ENCODE measurements around the gene PITPNM3. TPM values are rescaled to one million over a fixed set of nuclear protein-coding genes. Genes with fewer than 3 reads are reported as not detected.

PITPNM3 gene
- total and polyA plus RNA-seq, 5 donors from 2014 or later: 0.12 to 0.20 TPM; not detected in 3

DNA sequence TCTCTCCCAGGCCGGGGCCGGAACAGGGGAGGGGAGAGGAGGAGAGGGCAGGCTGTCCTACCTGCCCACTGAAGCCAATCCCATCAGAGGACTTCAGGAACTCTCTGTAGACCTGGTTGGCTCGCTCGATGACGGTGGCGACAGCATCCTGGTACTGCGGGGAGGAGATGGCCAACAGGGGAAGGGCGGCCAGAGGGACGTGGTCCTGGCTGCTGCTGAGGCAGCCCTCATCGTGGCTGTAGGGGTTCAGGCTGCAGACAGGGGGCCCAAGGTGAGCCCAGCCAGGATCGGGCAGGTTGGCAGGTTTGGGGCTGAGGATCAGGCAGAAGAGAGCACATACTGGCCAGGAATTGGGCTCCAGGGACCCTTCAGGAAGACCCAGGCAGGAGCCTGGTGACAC, 77.9 kb downstream of the PITPNM3 start:
- Histone ChIP-seq H3K36me3 (ENCODE audit: control insufficient read depth, insufficient read depth, low read length) (no peaks in the 10 kb centered on the region), H3K27me3 (ENCODE audit: control insufficient read depth, insufficient read depth, low read length) (no peaks in the 10 kb centered on the region), H3K4me3 (ENCODE audit: low read depth, low read length) (no peak overlapping the region), H3K4me1 (ENCODE audit: control insufficient read depth, insufficient read depth, low read length, poor library complexity, severe bottlenecking) (no peaks in the 10 kb centered on the region), H3K27ac (ENCODE audit: insufficient read depth, low read length, poor library complexity, severe bottlenecking) (no peak overlapping the region), H3K9me3 (ENCODE audit: control insufficient read depth in 2 of 2, low read length in 2 of 2) (no peaks in the 10 kb centered on the region)
- Mint-ChIP-seq H3K4me3 (no peak overlapping the region), H3K9me3 (no peaks in the 10 kb centered on the region), H3K4me1 (no peaks in the 10 kb centered on the region), H3K36me3 (no peaks in the 10 kb centered on the region), H3K27ac (peak overlapping the region in 1 of 3 donors; percentile 48), H3K27me3 (no peaks in the 10 kb centered on the region)
- ATAC-seq (ENCODE audit: low read depth in 2 of 2) (no peak), DNase-seq (no peak)

- Histone ChIP-seq H3K36me3 (ENCODE audit: control insufficient read depth, insufficient read depth, low read length) (no peaks in the 10 kb centered on the region), H3K9me3 (ENCODE audit: control insufficient read depth in 2 of 2, low read length in 2 of 2) (no peaks in the 10 kb centered on the region), H3K27me3 (ENCODE audit: control insufficient read depth, insufficient read depth, low read length) (no peaks in the 10 kb centered on the region), H3K27ac (ENCODE audit: insufficient read depth, low read length, poor library complexity, severe bottlenecking) (no peak overlapping the region), H3K4me1 (ENCODE audit: control insufficient read depth, insufficient read depth, low read length, poor library complexity, severe bottlenecking) (no peaks in the 10 kb centered on the region), H3K4me3 (ENCODE audit: low read depth, low read length) (no peak overlapping the region)
- H3K27me3 Mint-ChIP-seq: peaks cover 4% of the 10 kb centered on the region
- H3K4me3 Mint-ChIP-seq: no peak overlapping the region
- no peak overlapping the region for H3K27ac Mint-ChIP-seq
- no peaks in the 10 kb centered on the region for H3K9me3 Mint-ChIP-seq
- DNase-seq (no peak), ATAC-seq (ENCODE audit: low read depth in 2 of 2) (no peak)
- H3K36me3 Mint-ChIP-seq: no peaks in the 10 kb centered on the region
- H3K4me1 Mint-ChIP-seq: peaks cover 0 to 5% (median under 1%) of the 10 kb centered on the region in 4 donors
These were observed 78.4 kb downstream of the PITPNM3 start for GRCh38 chr17:6477831-6478383.

DNA sequence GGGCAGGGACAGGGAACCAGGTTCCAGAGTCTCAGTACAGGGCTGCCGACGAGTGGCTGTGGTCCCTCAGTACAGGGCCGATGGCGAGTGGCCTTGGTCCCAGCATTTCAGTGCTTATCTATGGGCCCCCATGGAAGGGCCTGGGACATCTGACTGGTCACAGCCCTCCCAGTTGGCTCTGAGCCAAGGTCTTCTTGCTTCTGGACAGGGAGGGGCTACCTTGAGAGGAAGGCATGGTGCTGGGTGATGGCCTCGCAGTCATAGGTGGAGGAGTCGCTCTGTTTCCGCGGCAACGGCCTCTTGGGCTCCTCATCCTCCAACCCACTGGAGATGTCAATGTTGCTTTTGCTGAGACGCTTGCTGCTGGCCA, 79.6 kb downstream of the PITPNM3 start:
- peaks cover 4% of the 10 kb centered on the region for H3K27me3 Mint-ChIP-seq
- ATAC-seq (ENCODE audit: low read depth in 2 of 2) (no peak), DNase-seq (no peak)
- H3K9me3 Mint-ChIP-seq: no peaks in the 10 kb centered on the region
- H3K4me1 ChIP-seq (ENCODE audit: control insufficient read depth, insufficient read depth, low read length, poor library complexity, severe bottlenecking): no peaks in the 10 kb centered on the region
- H3K9me3 ChIP-seq (ENCODE audit: control insufficient read depth in 2 of 2, low read length in 2 of 2): no peaks in the 10 kb centered on the region
- no peaks in the 10 kb centered on the region for H3K36me3 ChIP-seq (ENCODE audit: control insufficient read depth, insufficient read depth, low read length)
- H3K4me3 Mint-ChIP-seq: no peak overlapping the region
- no peaks in the 10 kb centered on the region for H3K36me3 Mint-ChIP-seq
- H3K4me1 Mint-ChIP-seq: peaks cover 0 to 5% (median under 1%) of the 10 kb centered on the region in 4 donors
- H3K27ac Mint-ChIP-seq: no peak overlapping the region
- no peak overlapping the region for H3K4me3 ChIP-seq (ENCODE audit: low read depth, low read length)
- H3K27me3 ChIP-seq (ENCODE audit: control insufficient read depth, insufficient read depth, low read length): no peaks in the 10 kb centered on the region
- H3K27ac ChIP-seq (ENCODE audit: insufficient read depth, low read length, poor library complexity, severe bottlenecking): no peak overlapping the region

GRCh38 chr17:6476076-6476809, 80.1 kb downstream of the PITPNM3 start:
- DNase-seq: no peak
- Mint-ChIP-seq H3K9me3 (no peaks in the 10 kb centered on the region), H3K27ac (no peak overlapping the region), H3K36me3 (no peaks in the 10 kb centered on the region), H3K4me3 (no peak overlapping the region), H3K27me3 (peaks cover 4% of the 10 kb centered on the region), H3K4me1 (peaks cover 0 to 5% (median under 1%) of the 10 kb centered on the region in 4 donors)
- ATAC-seq (ENCODE audit: low read depth in 2 of 2): no peak
- Histone ChIP-seq H3K36me3 (ENCODE audit: control insufficient read depth, insufficient read depth, low read length) (no peaks in the 10 kb centered on the region), H3K27ac (ENCODE audit: insufficient read depth, low read length, poor library complexity, severe bottlenecking) (no peak overlapping the region), H3K4me3 (ENCODE audit: low read depth, low read length) (no peak overlapping the region), H3K4me1 (ENCODE audit: control insufficient read depth, insufficient read depth, low read length, poor library complexity, severe bottlenecking) (no peaks in the 10 kb centered on the region), H3K9me3 (ENCODE audit: control insufficient read depth in 2 of 2, low read length in 2 of 2) (no peaks in the 10 kb centered on the region), H3K27me3 (ENCODE audit: control insufficient read depth, insufficient read depth, low read length) (no peaks in the 10 kb centered on the region)

DNA sequence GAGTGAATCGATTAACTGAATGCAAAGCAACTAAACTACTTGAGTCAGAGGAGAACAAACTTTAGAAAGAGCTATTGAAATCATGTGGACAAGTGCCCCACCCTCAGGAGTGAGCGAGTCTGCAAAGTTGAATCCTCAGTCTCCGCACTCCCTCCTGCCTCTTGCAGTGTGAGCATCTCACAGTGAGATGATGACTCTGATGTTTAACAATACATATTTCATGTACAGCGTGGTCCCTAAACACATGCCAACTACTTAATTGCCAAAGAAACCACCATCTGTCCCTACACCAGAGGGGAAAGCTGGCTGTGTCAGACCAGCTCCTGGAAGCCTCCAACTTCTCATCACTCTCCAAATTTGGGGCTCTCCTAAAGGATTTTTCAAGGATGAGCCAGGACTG, 80.9 kb downstream of the PITPNM3 start:
- no peaks in the 10 kb centered on the region for H3K36me3 ChIP-seq (ENCODE audit: control insufficient read depth, insufficient read depth, low read length)
- no peaks in the 10 kb centered on the region for H3K36me3 Mint-ChIP-seq
- H3K27me3 Mint-ChIP-seq: peaks cover 4% of the 10 kb centered on the region
- H3K4me3 ChIP-seq (ENCODE audit: low read depth, low read length): no peak overlapping the region
- H3K27me3 ChIP-seq (ENCODE audit: control insufficient read depth, insufficient read depth, low read length): no peaks in the 10 kb centered on the region
- no peak overlapping the region for H3K4me3 Mint-ChIP-seq
- H3K4me1 Mint-ChIP-seq: peaks cover 0 to 5% (median under 1%) of the 10 kb centered on the region in 4 donors
- H3K9me3 Mint-ChIP-seq: no peaks in the 10 kb centered on the region
- no peak overlapping the region for H3K27ac Mint-ChIP-seq
- H3K9me3 ChIP-seq (ENCODE audit: control insufficient read depth in 2 of 2, low read length in 2 of 2): no peaks in the 10 kb centered on the region
- no peak overlapping the region for H3K27ac ChIP-seq (ENCODE audit: insufficient read depth, low read length, poor library complexity, severe bottlenecking)
- ATAC-seq (ENCODE audit: low read depth in 2 of 2): no peak
- no peaks in the 10 kb centered on the region for H3K4me1 ChIP-seq (ENCODE audit: control insufficient read depth, insufficient read depth, low read length, poor library complexity, severe bottlenecking)
- no peak for DNase-seq

GRCh38 chr17:6474906-6475305, 81.4 kb downstream of the PITPNM3 start:
- no peaks in the 10 kb centered on the region for H3K4me1 ChIP-seq (ENCODE audit: control insufficient read depth, insufficient read depth, low read length, poor library complexity, severe bottlenecking)

GRCh38 chr17:6474376-6474775, 82.0 kb downstream of the PITPNM3 start:
- Histone ChIP-seq H3K36me3 (ENCODE audit: control insufficient read depth, insufficient read depth, low read length) (no peaks in the 10 kb centered on the region), H3K4me1 (ENCODE audit: control insufficient read depth, insufficient read depth, low read length, poor library complexity, severe bottlenecking) (no peaks in the 10 kb centered on the region), H3K4me3 (ENCODE audit: low read depth, low read length) (no peak overlapping the region), H3K9me3 (ENCODE audit: control insufficient read depth in 2 of 2, low read length in 2 of 2) (no peaks in the 10 kb centered on the region), H3K27me3 (ENCODE audit: control insufficient read depth, insufficient read depth, low read length) (no peaks in the 10 kb centered on the region), H3K27ac (ENCODE audit: insufficient read depth, low read length, poor library complexity, severe bottlenecking) (no peak overlapping the region)
- Mint-ChIP-seq H3K4me1 (peaks cover 0 to 5% (median under 1%) of the 10 kb centered on the region in 4 donors), H3K27ac (no peak overlapping the region), H3K36me3 (no peaks in the 10 kb centered on the region), H3K4me3 (no peak overlapping the region), H3K9me3 (no peaks in the 10 kb centered on the region), H3K27me3 (peaks cover 4% of the 10 kb centered on the region)
- no peak for ATAC-seq (ENCODE audit: low read depth in 2 of 2)
- DNase-seq: no peak

More at GRCh38 chr17:6474906-6475305, 81.4 kb downstream of the PITPNM3 start:
- no peaks in the 10 kb centered on the region for H3K36me3 Mint-ChIP-seq
- Histone ChIP-seq H3K4me3 (ENCODE audit: low read depth, low read length) (no peak overlapping the region), H3K9me3 (ENCODE audit: control insufficient read depth in 2 of 2, low read length in 2 of 2) (no peaks in the 10 kb centered on the region), H3K27me3 (ENCODE audit: control insufficient read depth, insufficient read depth, low read length) (no peaks in the 10 kb centered on the region), H3K36me3 (ENCODE audit: control insufficient read depth, insufficient read depth, low read length) (no peaks in the 10 kb centered on the region), H3K27ac (ENCODE audit: insufficient read depth, low read length, poor library complexity, severe bottlenecking) (no peak overlapping the region)
- H3K4me1 Mint-ChIP-seq: peaks cover 0 to 5% (median under 1%) of the 10 kb centered on the region in 4 donors
- H3K4me3 Mint-ChIP-seq: no peak overlapping the region
- H3K27me3 Mint-ChIP-seq: peaks cover 4% of the 10 kb centered on the region
- H3K27ac Mint-ChIP-seq: no peak overlapping the region
- DNase-seq (no peak), ATAC-seq (ENCODE audit: low read depth in 2 of 2) (no peak)
- no peaks in the 10 kb centered on the region for H3K9me3 Mint-ChIP-seq

Measured in CD4-positive, CD25-positive, alpha-beta regulatory T cell (primary cell).